ENCODE measurements around the gene VWCE. TPM values are rescaled to one million over a fixed set of nuclear protein-coding genes. Genes with fewer than 3 reads are reported as not detected.
"Not testable (repeated sequence)": the region's sequence is repeated elsewhere in the genome, so short reads cannot be mapped to it uniquely, and the experiment has no call there.

VWCE gene
- total RNA-seq, 1 donor from 2014 or later: 2.7 TPM

GRCh38 chr11:61213711-61214324, 81.3 kb downstream of the VWCE start:
- not testable (repeated sequence) for DNase-seq (ENCODE audit: low read depth)

GRCh38 chr11:61212202-61212601, 82.9 kb downstream of the VWCE start:
- not testable (repeated sequence) for DNase-seq (ENCODE audit: low read depth)

GRCh38 chr11:61211327-61211952, 83.7 kb downstream of the VWCE start:
- not testable (repeated sequence) for DNase-seq (ENCODE audit: low read depth)

GRCh38 chr11:61210629-61211028, 84.5 kb downstream of the VWCE start:
- not testable (repeated sequence) for DNase-seq (ENCODE audit: low read depth)

Other genes starting within 250 kb of the VWCE start
- not detected in 2 replicates for gene CD5, start 192.8 kb downstream of the VWCE start, total RNA-seq
- gene VPS37C, start 133.9 kb downstream of the VWCE start, total RNA-seq: 17.3 and 24.4 TPM in 2 replicates
- gene PGA3, start 91.8 kb downstream of the VWCE start, total RNA-seq: 10.7 and 19.9 TPM in 2 replicates
- 119 and 152 TPM in 2 replicates for gene PGA4, start 73.0 kb downstream of the VWCE start, total RNA-seq
- gene PGA5, start 54.1 kb downstream of the VWCE start, total RNA-seq: 18.1 and 29.7 TPM in 2 replicates
- 329 and 379 TPM in 2 replicates for gene DDB1, start 37.8 kb upstream of the VWCE start, total RNA-seq
- 32.1 and 37.3 TPM in 2 replicates for gene TKFC, start 37.9 kb upstream of the VWCE start, total RNA-seq
- 104 and 126 TPM in 2 replicates for gene CYB561A3, start 66.6 kb upstream of the VWCE start, total RNA-seq
- 42.5 and 54.2 TPM in 2 replicates for gene TMEM138, start 67.1 kb upstream of the VWCE start, total RNA-seq
- gene TMEM216, start 97.3 kb upstream of the VWCE start, total RNA-seq: 6.7 and 17.1 TPM in 2 replicates
- 40.6 and 41.2 TPM in 2 replicates for gene CPSF7, start 134.7 kb upstream of the VWCE start, total RNA-seq
- gene SDHAF2, start 134.8 kb upstream of the VWCE start, total RNA-seq: 39.7 TPM in 2 replicates
- not detected in 2 replicates for gene LRRC10B, start 213.4 kb upstream of the VWCE start, total RNA-seq

All from myocyte (in vitro differentiated cells).